PFSK-1 (cell line): ENCODE data around the gene ZER1.

Experiments used
- FOXP2 ChIP-seq: optimal IDR thresholded peaks from 2 replicates; pipeline ENCODE3; 2011; ENCODE audit warnings: borderline replicate concordance, control low read depth, inconsistent platforms; ENCODE audit not compliant: insufficient read depth; ENCODE audit errors: extremely low read length, extremely low read depth
- POLR2AphosphoS5 ChIP-seq: IDR thresholded peaks from 2 replicates; pipeline ENCODE4 v1.6.1; 2012; ENCODE audit warnings: low read depth, mild to moderate bottlenecking, control low read depth, low read length, moderate library complexity
- SIN3A ChIP-seq: IDR thresholded peaks from 2 replicates; pipeline ENCODE4 v1.6.1; 2012; ENCODE audit warnings: mild to moderate bottlenecking, low read length, moderate library complexity, borderline replicate concordance; ENCODE audit not compliant: insufficient read depth
- TAF1 ChIP-seq: IDR thresholded peaks from 2 replicates; pipeline ENCODE4 v1.6.1; 2012; ENCODE audit warnings: low read length, control low read depth, borderline replicate concordance; ENCODE audit not compliant: insufficient read depth
- TF ChIP-seq, protein P1 (sequence below), 2 experiments: IDR thresholded peaks; 2 replicates each; pipeline versions ENCODE4 v1.6.1 to v1.8.0; 2011 to 2012; ENCODE audit warnings: low read depth in 2 of 2, low read length in 2 of 2, control low read depth in 1 of 2, inconsistent platforms in 1 of 2, mild to moderate bottlenecking in 1 of 2, moderate library complexity in 1 of 2; ENCODE audit not compliant: insufficient read depth in 1 of 2

Gene ZER1

DNA sequence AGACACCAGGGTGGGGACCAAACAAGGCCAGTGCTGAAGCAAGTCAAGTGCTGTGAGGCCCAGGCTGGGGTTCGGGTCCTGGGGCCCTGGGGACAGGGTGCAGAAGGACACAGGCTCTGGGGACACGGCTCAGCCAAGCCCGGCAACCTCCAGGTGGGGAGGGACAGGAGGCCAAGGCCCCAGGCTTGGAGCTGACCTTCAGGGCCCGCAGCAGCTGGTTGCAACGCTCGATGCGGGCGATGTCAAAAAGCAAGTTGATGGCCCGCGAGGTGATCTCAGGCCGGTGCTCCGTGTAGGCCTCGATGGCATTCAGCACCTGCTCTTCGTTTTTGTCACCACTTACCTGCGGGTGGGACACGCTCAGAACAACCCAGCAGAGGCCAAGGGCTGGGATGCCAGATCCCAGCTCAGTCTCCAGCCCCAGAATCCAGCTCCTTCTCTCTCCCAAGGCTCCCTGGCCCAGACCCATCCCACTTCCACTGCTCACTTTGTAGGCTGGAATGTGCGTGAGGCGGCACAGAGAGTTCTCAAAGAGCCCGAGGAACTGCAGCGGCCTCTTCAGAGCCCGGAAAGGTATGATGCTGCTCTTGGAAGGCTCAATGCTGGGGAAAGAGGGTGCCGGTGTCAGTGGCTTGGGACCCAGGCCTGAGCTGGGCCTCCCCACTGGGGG, 20.7 kb downstream of the ZER1 start:
- no peak for TF ChIP-seq TAF1
- TF ChIP-seq POLR2AphosphoS5: no peak
- TF ChIP-seq, protein P1, sequence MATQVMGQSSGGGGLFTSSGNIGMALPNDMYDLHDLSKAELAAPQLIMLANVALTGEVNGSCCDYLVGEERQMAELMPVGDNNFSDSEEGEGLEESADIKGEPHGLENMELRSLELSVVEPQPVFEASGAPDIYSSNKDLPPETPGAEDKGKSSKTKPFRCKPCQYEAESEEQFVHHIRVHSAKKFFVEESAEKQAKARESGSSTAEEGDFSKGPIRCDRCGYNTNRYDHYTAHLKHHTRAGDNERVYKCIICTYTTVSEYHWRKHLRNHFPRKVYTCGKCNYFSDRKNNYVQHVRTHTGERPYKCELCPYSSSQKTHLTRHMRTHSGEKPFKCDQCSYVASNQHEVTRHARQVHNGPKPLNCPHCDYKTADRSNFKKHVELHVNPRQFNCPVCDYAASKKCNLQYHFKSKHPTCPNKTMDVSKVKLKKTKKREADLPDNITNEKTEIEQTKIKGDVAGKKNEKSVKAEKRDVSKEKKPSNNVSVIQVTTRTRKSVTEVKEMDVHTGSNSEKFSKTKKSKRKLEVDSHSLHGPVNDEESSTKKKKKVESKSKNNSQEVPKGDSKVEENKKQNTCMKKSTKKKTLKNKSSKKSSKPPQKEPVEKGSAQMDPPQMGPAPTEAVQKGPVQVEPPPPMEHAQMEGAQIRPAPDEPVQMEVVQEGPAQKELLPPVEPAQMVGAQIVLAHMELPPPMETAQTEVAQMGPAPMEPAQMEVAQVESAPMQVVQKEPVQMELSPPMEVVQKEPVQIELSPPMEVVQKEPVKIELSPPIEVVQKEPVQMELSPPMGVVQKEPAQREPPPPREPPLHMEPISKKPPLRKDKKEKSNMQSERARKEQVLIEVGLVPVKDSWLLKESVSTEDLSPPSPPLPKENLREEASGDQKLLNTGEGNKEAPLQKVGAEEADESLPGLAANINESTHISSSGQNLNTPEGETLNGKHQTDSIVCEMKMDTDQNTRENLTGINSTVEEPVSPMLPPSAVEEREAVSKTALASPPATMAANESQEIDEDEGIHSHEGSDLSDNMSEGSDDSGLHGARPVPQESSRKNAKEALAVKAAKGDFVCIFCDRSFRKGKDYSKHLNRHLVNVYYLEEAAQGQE (IDR thresholded peaks at IDR 0.05; ENCODE audit: insufficient read depth in 1 of 2, low read depth in 2 of 2, low read length in 2 of 2): no peak
- no peak for TF ChIP-seq FOXP2
- no peak for TF ChIP-seq SIN3A

DNA sequence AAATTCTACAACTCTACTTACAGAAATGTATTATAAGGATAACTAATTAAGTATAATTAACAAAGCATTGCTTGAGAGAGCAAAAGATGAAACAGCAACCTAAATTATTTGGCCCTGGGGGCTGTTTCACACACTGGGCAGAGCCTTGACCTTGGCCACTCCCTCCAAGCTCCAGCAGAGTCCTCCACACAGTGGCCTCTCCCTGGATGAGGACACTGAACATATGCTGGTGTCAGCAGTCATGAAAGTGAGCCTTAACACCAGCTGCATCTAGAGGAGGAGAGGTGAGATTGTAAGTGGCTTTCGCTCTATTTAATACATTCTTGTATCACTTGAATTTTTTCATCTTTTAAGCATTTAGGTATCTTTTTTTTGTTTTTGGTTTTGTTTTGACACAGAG, 24.5 kb downstream of the ZER1 start:
- TF ChIP-seq FOXP2 (no peak), SIN3A (no peak), TAF1 (no peak)

DNA sequence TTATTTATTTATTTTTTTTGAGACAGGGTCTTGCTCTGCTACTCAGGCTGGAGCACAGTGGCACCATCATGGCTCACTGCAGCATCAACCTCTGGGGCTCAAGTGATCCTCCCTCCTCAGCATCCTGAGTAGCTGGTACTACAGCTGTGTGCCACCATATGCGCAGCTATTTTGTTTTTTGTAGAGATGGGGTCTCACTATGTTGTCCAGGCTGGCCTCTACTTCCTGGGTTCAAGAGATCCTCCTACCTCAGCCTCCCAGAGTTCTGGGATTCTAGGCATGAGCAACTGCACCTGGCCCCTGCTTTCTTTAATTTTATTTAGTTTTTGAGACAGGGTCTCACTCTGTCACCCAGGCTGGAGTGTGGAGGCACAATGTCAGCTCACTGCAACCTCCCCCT, 28.3 kb downstream of the ZER1 start:
- no peak for TF ChIP-seq TAF1
- TF ChIP-seq POLR2AphosphoS5: no peak
- TF ChIP-seq FOXP2: no peak
- TF ChIP-seq SIN3A: no peak
- TF ChIP-seq, protein P1 (IDR thresholded peaks at IDR 0.05; ENCODE audit: insufficient read depth in 1 of 2, low read depth in 2 of 2, low read length in 2 of 2): no peak

DNA sequence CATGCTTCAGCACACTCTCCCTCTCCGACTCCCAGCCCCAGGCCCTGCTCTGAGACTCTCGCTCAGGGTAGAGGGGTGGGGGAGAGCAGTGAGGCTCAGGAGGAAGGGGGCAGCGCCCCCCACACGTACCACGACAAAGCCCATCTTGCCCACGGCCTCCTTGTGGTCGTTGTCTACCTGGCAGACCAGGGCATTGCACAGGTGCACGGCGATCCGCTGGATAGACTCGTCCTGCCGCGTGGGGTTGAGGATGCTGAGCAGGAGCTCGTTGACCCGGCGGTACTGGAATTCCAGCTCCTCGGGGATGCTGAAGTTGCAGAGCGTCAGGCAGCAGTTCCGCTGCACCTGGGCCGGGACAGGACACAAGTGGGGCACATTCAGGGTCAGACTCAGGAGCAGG, 29.3 kb downstream of the ZER1 start:
- no peak for TF ChIP-seq FOXP2
- TF ChIP-seq, protein P1 (IDR thresholded peaks at IDR 0.05; ENCODE audit: insufficient read depth in 1 of 2, low read depth in 2 of 2, low read length in 2 of 2): no peak
- TF ChIP-seq TAF1: no peak
- no peak for TF ChIP-seq POLR2AphosphoS5
- no peak for TF ChIP-seq SIN3A

DNA sequence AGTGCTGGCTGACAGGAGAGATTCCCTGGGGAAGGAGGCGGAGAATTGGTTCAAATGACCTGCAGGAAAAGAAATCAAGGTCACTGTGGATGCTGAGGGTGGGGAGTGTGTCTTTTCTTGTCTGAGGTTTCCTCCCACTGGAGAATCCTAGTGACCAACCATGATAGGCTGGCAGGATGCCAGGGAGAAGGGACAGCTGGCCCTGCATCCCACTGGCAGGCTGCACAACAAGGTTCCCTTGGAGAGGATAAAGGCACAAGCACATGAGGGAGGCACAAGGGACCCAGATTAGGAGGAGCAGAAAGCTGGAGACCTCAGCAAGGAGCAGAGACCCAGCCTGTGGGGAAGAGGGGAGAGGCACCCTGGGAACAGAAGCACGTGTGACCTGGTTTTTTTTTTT, 36.4 kb downstream of the ZER1 start:
- TF ChIP-seq SIN3A (no peak), FOXP2 (no peak), POLR2AphosphoS5 (no peak), TAF1 (no peak)
- TF ChIP-seq, protein P1 (IDR thresholded peaks at IDR 0.05; ENCODE audit: insufficient read depth in 1 of 2, low read depth in 2 of 2, low read length in 2 of 2): no peak
